Activated CD4-positive, CD25-positive, alpha-beta regulatory T cell treated with anti-CD3 and anti-CD28 coated beads, Interleukin-2, amount 50 U/mL, for 72 hours (primary cell): Measurements from ENCODE around the gene NDUFA6.

Source experiments
- DNase-seq: peaks from one replicate; pipeline ENCODE4 v3.0.0; 2021

Gene NDUFA6

GRCh38 chr22:42070517-42071422 lies 19.8 kb downstream of the NDUFA6 start, which contains the start of gene NAGA:
Gene NAGA (minus strand): TSS chr22:42070812. CDS start chr22:42070297, 515 bp downstream.
- peak; percentile 93 for DNase-seq

GRCh38 chr22:42069801-42070516 lies 20.6 kb downstream of the NDUFA6 start:
- no peak for DNase-seq

GRCh38 chr22:42068291-42068690 lies 22.3 kb downstream of the NDUFA6 start:
- no peak for DNase-seq

GRCh38 chr22:42067671-42068251 lies 22.8 kb downstream of the NDUFA6 start:
- no peak for DNase-seq

GRCh38 chr22:42066937-42067336 lies 23.6 kb downstream of the NDUFA6 start:
- DNase-seq, result no peak

- DNase-seq, result no peak
These were observed 24.3 kb downstream of the NDUFA6 start for GRCh38 chr22:42066126-42066761.

- DNase-seq, result no peak
These were observed 25.0 kb downstream of the NDUFA6 start for GRCh38 chr22:42065438-42066125.

- DNase-seq, result no peak
These were observed 25.9 kb downstream of the NDUFA6 start for GRCh38 chr22:42064629-42065028.

GRCh38 chr22:42062506-42063170 lies 27.9 kb downstream of the NDUFA6 start:
- no peak for DNase-seq

GRCh38 chr22:42061041-42061440 lies 29.5 kb downstream of the NDUFA6 start:
- DNase-seq, result no peak

GRCh38 chr22:42060489-42060888 lies 30.1 kb downstream of the NDUFA6 start:
- DNase-seq, result no peak

- no peak for DNase-seq
These were observed 33.6 kb downstream of the NDUFA6 start for GRCh38 chr22:42056757-42057511.

- DNase-seq, result no peak
These were observed 37.8 kb downstream of the NDUFA6 start for GRCh38 chr22:42052765-42053164.

- DNase-seq, result no peak
These were observed 39.9 kb downstream of the NDUFA6 start for GRCh38 chr22:42050641-42051180.

GRCh38 chr22:42041784-42042183 lies 48.8 kb downstream of the NDUFA6 start:
- DNase-seq, result no peak

- no peak for DNase-seq
These were observed 51.3 kb downstream of the NDUFA6 start for GRCh38 chr22:42039271-42039670.
